Upper lobe of left lung (tissue), 4 donors: ENCODE measurements around the gene NBEAL1.
"Not testable (repeated sequence)": the region's sequence is repeated elsewhere in the genome, so short reads cannot be mapped to it uniquely, and the experiment has no call there.

Experiments used
- EP300 ChIP-seq, 4 donors: sonication (generic); formaldehyde crosslinking; IDR thresholded peaks; one replicate each; pipeline ENCODE4 v1.5.1; 2017; ENCODE audit warnings: antibody characterized with exemption in 4 of 4, control low read depth in 2 of 4
- POLR2A ChIP-seq, 4 donors: fragments of 450-650 bp; IDR thresholded peaks; one replicate each; pipeline ENCODE4 v1.5.1; 2016 to 2017; ENCODE audit warnings: antibody characterized with exemption in 4 of 4, mild to moderate bottlenecking in 2 of 4
- POLR2AphosphoS5 ChIP-seq, 2 donors: sonication (generic); formaldehyde crosslinking; IDR thresholded peaks; one replicate each; pipeline ENCODE4 v1.5.1; 2017; ENCODE audit warnings: antibody characterized with exemption in 2 of 2
- TF ChIP-seq, protein P1 (sequence below), 6 experiments: fragments of 450-650 bp in 4 of 6; fragments of 200-600 bp in 2 of 6; sonication (generic) in 2 of 6; IDR thresholded peaks; one replicate each; pipeline ENCODE4 v1.5.1; 2016 to 2019; ENCODE audit warnings: antibody characterized with exemption in 6 of 6

DNA sequence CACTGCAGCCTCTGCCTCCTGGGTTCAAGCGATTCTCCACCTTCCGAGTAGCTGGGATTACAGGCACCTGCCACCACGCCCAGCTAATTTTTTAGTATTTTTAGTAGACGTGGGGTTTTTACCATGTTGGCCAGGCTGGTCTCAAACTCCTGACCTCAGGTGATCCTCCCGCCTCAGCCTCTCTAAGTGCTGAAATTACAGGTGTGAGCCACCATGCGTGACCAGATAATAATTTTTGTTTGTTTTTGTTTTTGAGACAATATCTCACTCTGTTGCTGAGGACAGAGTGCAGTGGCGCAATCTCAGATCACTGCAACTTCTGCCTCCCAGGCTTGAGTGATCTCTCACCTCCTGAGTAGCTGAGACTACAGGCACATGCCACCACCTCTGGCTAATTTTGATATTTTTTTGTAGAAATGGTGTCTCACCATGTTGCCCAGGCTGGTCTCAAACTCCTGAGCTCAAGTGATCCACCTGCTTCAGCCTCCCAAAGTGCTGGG, 100.6 kb downstream of the NBEAL1 start:
- TF ChIP-seq, protein P1, sequence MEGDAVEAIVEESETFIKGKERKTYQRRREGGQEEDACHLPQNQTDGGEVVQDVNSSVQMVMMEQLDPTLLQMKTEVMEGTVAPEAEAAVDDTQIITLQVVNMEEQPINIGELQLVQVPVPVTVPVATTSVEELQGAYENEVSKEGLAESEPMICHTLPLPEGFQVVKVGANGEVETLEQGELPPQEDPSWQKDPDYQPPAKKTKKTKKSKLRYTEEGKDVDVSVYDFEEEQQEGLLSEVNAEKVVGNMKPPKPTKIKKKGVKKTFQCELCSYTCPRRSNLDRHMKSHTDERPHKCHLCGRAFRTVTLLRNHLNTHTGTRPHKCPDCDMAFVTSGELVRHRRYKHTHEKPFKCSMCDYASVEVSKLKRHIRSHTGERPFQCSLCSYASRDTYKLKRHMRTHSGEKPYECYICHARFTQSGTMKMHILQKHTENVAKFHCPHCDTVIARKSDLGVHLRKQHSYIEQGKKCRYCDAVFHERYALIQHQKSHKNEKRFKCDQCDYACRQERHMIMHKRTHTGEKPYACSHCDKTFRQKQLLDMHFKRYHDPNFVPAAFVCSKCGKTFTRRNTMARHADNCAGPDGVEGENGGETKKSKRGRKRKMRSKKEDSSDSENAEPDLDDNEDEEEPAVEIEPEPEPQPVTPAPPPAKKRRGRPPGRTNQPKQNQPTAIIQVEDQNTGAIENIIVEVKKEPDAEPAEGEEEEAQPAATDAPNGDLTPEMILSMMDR (IDR thresholded peaks at IDR 0.05), result not testable (repeated sequence)
- TF ChIP-seq POLR2A, POLR2AphosphoS5, EP300 (IDR thresholded peaks at IDR 0.05): not testable (repeated sequence)
